ENCODE measurements around the gene BRIP1.
"Not testable (repeated sequence)": the region's sequence is repeated elsewhere in the genome, so short reads cannot be mapped to it uniquely, and the experiment has no call there.

BRIP1 gene

GRCh38 chr17:61825448-61826137 is 37.7 kb downstream of the BRIP1 start:
- DNase-seq (ENCODE audit: low read depth), result no peak
- in situ Hi-C loops (cut with HindIII; ENCODE audit: low sequenced_read_pairs), result no loop called here
- TF ChIP-seq, protein P1, sequence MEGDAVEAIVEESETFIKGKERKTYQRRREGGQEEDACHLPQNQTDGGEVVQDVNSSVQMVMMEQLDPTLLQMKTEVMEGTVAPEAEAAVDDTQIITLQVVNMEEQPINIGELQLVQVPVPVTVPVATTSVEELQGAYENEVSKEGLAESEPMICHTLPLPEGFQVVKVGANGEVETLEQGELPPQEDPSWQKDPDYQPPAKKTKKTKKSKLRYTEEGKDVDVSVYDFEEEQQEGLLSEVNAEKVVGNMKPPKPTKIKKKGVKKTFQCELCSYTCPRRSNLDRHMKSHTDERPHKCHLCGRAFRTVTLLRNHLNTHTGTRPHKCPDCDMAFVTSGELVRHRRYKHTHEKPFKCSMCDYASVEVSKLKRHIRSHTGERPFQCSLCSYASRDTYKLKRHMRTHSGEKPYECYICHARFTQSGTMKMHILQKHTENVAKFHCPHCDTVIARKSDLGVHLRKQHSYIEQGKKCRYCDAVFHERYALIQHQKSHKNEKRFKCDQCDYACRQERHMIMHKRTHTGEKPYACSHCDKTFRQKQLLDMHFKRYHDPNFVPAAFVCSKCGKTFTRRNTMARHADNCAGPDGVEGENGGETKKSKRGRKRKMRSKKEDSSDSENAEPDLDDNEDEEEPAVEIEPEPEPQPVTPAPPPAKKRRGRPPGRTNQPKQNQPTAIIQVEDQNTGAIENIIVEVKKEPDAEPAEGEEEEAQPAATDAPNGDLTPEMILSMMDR (IDR thresholded peaks at IDR 0.05; ENCODE audit: low read depth, low read length, missing control alignments), result no peak
- H3K4me3 ChIP-seq (ENCODE audit: low read depth, low read length), result no peak overlapping the region

DNA sequence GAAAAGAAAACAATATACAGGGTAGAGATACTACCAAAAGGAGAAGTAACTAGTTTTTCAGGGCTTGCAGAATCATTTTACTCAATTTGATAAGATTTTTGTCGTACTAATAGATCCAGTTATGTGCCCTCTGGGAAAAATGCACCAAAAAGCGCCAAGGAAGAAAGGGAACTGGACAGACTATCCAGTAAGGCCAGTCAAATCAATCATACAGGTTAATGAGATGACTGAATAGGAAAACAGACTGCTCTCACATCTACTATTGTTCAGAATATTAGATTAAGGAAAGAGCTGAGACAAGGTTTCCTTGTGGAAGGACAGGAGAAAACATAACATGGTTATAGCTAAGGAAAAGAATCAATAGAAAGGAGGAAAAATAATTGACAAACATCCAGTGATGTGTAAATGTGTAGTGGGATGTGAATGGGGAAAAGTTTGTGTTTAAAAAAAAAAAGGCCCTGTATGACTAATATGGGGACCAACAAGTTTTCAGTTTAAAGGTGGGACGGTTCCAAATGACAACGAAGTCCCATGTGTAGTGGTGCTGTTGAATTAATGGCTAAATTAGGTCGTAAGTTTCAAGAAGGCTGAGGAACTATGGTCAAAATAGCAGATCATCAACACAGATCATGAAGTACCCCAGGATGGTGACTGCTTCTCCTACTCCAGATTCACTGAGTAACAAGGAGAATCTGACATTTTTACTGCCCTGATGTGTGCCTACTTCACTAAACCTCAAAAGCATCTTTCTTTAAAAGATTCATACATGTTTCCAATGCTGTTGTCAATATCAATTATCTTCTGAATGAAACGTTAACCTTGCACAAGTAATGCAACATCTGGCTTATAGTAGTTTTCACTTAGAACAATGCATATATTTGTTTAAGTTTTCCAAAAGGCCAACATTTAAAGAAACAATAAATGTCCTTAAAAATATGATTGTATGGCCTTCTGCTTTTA is 40.7 kb downstream of the BRIP1 start:
- no peak for DNase-seq (ENCODE audit: low read depth)
- TF ChIP-seq, protein P1 (IDR thresholded peaks at IDR 0.05; ENCODE audit: low read depth, low read length, missing control alignments), result no peak
- in situ Hi-C loops (cut with HindIII; ENCODE audit: low sequenced_read_pairs), result no loop called here
- no peak overlapping the region for H3K4me3 ChIP-seq (ENCODE audit: low read depth, low read length)

DNA sequence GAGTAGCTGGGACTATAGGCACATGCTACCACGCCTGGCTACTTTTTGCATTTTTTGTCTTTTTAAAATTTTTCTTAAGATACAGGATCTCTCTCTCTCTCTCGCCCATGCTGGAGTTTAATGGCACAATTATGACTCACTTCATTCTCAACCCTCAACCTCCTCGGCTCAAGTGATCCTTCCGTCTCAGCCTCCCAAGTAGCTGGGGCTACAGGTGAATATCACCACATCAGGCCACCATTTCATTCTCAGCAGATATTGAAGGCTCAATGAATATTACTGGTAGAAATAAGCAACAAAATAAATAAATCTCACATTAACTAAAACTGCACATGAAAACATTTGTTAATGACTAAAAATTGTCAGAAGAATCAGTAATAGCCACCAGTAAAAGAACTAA is 41.7 kb downstream of the BRIP1 start:
- TF ChIP-seq, protein P1 (IDR thresholded peaks at IDR 0.05; ENCODE audit: low read depth, low read length, missing control alignments), result no peak
- no peak for DNase-seq (ENCODE audit: low read depth)
- no peak overlapping the region for H3K4me3 ChIP-seq (ENCODE audit: low read depth, low read length)
- in situ Hi-C loops (cut with HindIII; ENCODE audit: low sequenced_read_pairs), result no loop called here

DNA sequence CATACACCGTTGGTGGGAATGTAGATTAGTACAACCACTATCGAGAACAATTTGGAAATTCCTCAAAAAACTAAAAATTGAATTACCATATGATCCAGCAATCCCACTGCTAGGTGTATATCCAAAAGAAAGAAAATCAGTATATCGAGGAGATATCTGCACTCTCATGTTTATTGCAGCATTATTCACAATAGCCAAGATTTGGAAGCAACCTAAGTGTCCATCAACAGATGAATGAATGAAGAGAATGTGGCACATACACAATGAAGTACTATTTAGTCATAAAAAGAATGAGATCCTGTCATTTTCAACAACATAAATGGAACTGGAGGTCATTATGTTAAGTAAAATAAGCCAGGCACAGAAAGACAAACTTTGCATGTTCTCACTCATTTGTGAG is 44.1 kb downstream of the BRIP1 start:
- H3K4me3 ChIP-seq (ENCODE audit: low read depth, low read length); DNase-seq (ENCODE audit: low read depth); in situ Hi-C loops (cut with HindIII; ENCODE audit: low sequenced_read_pairs): not testable (repeated sequence)

- H3K4me3 ChIP-seq (ENCODE audit: low read depth, low read length), result no peak overlapping the region
- no peak for DNase-seq (ENCODE audit: low read depth)
- TF ChIP-seq, protein P1 (IDR thresholded peaks at IDR 0.05; ENCODE audit: low read depth, low read length, missing control alignments), result no peak
- in situ Hi-C loops (cut with HindIII; ENCODE audit: low sequenced_read_pairs), result no loop called here
These were observed 45.1 kb downstream of the BRIP1 start for GRCh38 chr17:61818225-61818624.

GRCh38 chr17:61817452-61817851 is 45.9 kb downstream of the BRIP1 start:
- in situ Hi-C loops (cut with HindIII; ENCODE audit: low sequenced_read_pairs), result no loop called here
- TF ChIP-seq, protein P1 (IDR thresholded peaks at IDR 0.05; ENCODE audit: low read depth, low read length, missing control alignments), result no peak
- H3K4me3 ChIP-seq (ENCODE audit: low read depth, low read length), result no peak overlapping the region
- no peak for DNase-seq (ENCODE audit: low read depth)

DNA sequence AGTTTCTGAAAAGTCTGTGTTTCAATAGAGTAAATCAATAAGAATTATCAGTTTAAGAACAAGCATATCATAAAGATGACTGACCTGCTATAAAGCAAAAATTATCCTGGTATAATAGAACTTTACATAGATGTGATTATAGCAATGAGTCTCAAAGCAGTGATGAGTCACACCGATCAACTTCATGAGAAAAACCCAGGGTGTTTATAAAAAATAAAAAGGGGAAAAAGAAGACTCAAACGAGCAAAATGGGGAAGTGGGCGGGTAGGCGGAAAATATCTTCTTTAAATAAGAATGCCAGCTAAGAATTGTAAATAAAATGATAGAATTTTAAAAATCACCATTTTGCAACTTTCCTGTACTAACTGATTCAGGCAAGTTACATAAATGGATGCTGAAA is 46.8 kb downstream of the BRIP1 start:
- TF ChIP-seq, protein P1 (IDR thresholded peaks at IDR 0.05; ENCODE audit: low read depth, low read length, missing control alignments), result no peak
- in situ Hi-C loops (cut with HindIII; ENCODE audit: low sequenced_read_pairs), result no loop called here
- H3K4me3 ChIP-seq (ENCODE audit: low read depth, low read length), result no peak overlapping the region
- DNase-seq (ENCODE audit: low read depth), result no peak
